Activated CD8-positive, alpha-beta memory T cell treated with anti-CD3 and anti-CD28 coated beads, Interleukin-2, amount 50 U/mL, for 24 hours (primary cell): ENCODE measurements around the gene ACKR4.
"Not testable (repeated sequence)": the region's sequence is repeated elsewhere in the genome, so short reads cannot be mapped to it uniquely, and the experiment has no call there.

Source experiments
- DNase-seq: peaks from one replicate; pipeline ENCODE4 v3.0.0-alpha.2; 2020; ENCODE audit errors: extremely low read depth

Gene ACKR4

GRCh38 chr3:132594498-132594897 is 2.6 kb upstream of the ACKR4 start:
- no peak for DNase-seq

DNA sequence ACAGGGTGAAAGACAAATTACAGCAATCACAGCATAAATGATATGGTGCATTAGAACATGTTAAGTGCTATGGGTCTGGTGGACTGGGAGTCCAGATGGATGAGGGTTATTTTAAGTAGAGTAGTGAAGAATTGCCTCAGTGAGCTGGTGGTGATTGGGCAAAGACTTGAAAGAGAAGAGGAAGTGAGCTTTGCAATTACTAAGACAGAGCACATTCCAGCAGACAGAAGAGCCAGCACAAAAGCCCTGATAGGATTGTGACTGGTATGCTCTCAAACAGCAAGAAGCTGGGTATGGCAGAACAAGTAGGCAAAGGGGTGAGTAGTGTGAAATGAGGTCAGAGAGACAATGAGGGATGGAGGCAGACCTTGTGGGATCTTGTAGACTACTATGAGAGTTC is 2.1 kb upstream of the ACKR4 start:
- no peak for DNase-seq

- no peak for DNase-seq
These were observed 744 bp upstream of the ACKR4 start for GRCh38 chr3:132596326-132596725.

- no peak for DNase-seq
These were observed 590 bp downstream of the ACKR4 start for GRCh38 chr3:132597660-132598059.

GRCh38 chr3:132598181-132598580 is 1.1 kb downstream of the ACKR4 start:
- no peak for DNase-seq

DNA sequence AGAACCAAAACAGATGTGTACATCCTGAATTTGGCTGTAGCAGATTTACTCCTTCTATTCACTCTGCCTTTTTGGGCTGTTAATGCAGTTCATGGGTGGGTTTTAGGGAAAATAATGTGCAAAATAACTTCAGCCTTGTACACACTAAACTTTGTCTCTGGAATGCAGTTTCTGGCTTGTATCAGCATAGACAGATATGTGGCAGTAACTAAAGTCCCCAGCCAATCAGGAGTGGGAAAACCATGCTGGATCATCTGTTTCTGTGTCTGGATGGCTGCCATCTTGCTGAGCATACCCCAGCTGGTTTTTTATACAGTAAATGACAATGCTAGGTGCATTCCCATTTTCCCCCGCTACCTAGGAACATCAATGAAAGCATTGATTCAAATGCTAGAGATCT is 3.5 kb downstream of the ACKR4 start:
- DNase-seq: not testable (repeated sequence)

DNA sequence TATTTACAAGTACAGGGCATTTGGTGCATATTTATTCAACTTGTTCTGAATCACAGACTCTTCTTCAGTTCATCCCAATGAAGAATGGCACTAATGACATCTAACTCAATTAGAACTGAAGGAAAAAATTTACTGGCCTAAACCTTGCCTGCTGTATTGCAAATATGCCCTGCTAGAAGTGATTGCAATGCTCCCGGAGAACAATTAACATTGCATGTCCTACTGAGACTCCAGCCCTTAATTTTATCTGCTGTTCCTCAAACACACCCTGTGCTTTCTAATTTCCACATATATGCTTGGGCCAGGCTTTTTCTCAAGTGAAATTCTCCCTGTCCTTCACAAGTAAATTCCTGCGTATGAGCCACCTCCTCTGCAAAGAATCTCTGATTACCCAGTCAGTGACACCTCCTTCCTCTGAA is 8.3 kb downstream of the ACKR4 start:
- no peak for DNase-seq

- no peak for DNase-seq
These were observed 9.0 kb downstream of the ACKR4 start for GRCh38 chr3:132606085-132606484.

DNA sequence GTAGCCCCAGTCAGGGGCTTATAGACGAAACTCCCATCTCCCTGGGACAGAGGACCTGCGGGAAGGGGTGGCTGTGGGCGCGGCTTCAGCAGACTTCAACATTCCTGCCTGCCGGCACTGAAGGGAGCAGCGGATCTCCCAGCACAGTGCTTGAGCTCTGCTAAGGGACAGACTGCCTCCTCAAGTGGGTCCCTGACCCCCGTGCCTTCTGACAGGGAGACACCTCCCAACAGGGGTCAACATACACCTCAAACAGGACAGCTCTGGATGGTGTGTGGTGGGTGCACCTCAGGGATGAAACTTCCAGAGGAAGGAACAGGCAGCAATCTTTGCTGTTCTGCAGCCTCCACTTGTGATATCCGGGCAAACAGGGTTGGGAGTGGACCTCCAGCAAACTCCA is 9.6 kb downstream of the ACKR4 start:
- not testable (repeated sequence) for DNase-seq

DNA sequence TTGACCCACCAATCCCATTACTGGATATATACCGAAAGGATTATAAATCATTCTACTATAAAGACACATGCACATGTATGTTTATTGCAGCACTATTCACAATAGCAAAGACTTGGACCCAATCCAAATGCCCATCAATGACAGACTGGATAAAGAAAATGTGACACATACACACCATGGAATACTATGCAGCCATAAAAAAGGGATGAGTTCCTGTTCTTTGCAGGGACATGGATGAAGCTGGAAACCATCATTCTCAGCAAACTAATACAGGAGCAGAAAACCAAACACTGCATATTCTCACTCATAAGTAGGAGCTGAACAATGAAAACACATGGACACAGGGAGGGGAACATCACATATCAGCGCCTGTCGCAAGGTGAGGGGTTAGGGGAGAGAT is 18.2 kb downstream of the ACKR4 start:
- not testable (repeated sequence) for DNase-seq

GRCh38 chr3:132615881-132616280 is 18.8 kb downstream of the ACKR4 start:
- DNase-seq: no peak

- no peak for DNase-seq
These were observed 19.7 kb downstream of the ACKR4 start for GRCh38 chr3:132616780-132617179.

DNA sequence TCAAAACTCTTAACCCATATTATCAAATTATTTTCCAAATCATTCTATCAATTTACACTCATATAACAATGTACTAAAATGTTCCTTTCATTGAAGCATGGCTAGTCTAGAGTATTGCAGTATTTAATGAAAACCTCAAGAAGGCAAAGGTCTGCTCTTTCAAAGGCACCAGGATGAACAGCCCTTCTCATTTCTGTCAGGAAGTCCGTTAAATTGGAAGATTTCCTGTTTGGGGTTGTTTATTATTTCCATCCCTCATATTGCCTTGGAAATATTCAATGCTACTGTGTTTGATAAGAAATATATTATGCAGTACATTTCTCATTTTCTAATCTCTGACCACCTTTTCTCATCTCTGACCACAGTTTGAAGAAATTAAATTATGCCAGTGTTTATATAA is 25.1 kb downstream of the ACKR4 start:
- DNase-seq: no peak

- DNase-seq: no peak
These were observed 25.7 kb downstream of the ACKR4 start for GRCh38 chr3:132622761-132623160.

DNA sequence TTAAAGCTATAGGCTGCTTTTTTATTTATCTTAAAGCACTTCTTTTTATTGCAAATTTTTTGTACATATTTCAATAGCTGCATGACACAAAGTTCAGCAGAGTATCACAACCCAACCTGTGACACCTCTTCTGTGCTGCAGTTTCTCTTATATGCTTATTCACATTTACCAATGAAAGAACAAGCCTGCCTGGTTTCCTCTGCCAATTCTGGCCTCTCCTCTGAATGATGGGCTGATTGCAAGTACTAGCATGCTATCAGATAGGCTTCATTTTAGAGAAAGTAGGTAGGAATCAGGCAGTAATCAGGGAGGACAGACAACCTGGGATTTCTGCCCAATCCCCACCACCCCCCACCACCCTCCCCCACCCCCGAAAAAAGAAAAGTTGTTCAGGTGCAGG is 26.6 kb downstream of the ACKR4 start:
- DNase-seq: no peak

- no peak for DNase-seq
These were observed 27.7 kb downstream of the ACKR4 start for GRCh38 chr3:132624790-132625189.

DNA sequence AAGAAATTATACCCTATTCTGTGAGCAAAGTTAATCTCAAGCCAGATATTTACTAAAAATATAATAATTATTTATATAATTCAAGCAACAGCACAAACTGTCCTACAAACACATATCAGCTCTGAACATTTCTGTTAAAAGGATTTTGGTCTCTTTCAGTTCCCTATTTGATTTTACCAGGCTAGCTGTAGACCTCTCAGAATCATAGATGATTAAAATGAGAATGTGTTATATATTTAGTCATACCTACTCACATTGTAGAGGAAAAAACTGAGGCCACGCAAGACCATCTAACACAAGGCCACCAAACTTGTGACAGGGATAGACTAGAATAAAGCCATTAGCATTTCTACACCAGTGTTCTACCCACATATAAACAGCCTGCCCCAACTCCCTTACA is 28.5 kb downstream of the ACKR4 start:
- DNase-seq: no peak

GRCh38 chr3:132626955-132627354 is 29.9 kb downstream of the ACKR4 start:
- no peak for DNase-seq

DNA sequence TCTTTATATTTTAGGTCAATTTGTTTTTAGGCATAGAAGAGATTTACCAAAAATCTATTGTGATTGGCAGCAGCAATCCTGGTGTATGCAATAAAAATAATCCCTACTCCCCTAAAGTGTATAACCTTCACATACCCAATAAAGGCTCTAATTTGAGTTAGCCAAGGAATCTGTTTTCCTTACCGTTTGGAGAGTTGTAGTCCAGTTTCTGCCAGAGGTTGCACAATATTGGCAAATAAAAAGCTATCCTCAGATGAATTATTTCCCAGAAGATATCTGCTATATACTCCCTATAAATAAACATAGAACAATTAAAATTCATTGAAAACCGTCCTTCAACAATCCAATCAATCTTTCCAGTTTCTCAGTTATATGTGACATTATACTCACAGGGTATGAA is 31.1 kb downstream of the ACKR4 start:
- DNase-seq: no peak

DNA sequence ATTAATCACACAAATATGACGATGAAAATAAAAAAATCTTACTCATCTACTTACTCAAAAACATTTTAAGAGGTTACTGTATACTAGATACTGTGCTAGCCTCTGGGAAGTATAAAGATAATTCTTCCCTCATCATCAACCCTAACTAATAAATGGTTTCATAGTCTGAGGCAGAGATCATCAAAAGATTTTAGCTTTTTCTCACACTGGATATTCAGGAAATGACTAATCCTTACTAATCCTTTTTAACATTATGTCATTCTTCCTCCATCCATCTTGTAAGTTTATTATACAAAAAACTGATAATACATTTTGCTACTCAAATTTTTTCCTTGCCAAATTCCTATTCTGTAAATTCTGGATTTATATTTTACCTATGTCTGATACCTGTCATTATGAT is 32.9 kb downstream of the ACKR4 start:
- DNase-seq: no peak

DNA sequence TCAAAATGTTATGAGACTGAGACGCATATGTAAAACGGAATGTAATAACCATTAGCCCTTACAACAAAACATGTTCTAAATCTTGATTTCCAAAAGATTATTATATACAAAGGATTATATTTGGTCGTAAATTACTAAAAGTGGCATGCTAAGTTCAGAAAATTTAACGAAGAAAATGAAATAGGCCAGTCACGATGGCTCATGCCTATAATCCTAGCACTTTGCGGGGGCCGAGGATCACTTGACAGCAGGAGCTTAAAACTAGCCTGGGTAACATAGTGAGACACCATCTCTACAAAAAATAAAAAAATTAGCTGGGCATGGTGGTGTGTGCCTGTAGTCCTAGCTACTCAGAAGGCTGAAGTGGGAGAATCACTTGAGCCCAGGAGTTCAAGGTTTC is 33.5 kb downstream of the ACKR4 start:
- no peak for DNase-seq

DNA sequence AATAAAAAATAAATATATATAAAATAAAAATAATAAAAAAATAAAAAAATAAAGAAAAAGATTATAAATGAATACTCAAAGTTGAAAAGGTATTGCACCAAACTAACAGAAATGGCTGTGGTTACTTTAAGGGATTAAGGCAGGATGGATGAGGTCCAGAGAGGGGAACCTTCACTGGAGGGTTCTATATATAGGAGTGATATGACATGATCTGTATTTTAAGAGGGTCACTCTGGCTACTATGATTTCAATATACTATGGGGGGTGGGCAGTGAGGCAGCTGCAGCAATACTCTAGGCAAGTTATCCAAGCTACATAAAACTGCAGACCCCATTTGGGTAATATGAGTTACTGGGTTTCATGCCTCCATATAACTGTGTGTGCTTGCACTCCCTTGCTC is 38.0 kb downstream of the ACKR4 start:
- DNase-seq: no peak

GRCh38 chr3:132637590-132637989 is 40.5 kb downstream of the ACKR4 start:
- DNase-seq: no peak

- no peak for DNase-seq
These were observed 41.6 kb downstream of the ACKR4 start for GRCh38 chr3:132638706-132639105.

DNA sequence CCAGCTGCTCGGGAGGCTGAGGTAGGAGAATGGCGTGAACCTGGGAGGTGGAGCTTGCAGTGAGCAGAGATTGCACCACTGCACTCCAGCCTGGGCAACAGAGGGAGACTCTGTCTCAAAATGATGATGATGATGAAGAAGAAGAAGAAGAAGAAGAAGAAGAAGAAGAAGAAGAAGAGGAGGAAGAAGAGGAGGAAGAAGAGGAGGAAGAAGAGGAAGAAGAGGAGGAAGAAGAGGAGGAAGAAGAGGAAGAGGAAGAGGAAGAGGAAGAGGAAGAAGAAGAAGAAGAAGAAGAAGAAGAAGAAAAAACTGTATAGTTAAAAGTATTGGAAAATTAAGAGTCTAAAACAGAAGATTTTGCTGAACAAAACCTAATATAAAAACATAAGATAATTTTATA is 44.4 kb downstream of the ACKR4 start:
- not testable (repeated sequence) for DNase-seq
